ENCODE data around the gene PLEKHA6. TPM values are rescaled to one million over a fixed set of nuclear protein-coding genes. Genes with fewer than 3 reads are reported as not detected.

Gene PLEKHA6, protein sequence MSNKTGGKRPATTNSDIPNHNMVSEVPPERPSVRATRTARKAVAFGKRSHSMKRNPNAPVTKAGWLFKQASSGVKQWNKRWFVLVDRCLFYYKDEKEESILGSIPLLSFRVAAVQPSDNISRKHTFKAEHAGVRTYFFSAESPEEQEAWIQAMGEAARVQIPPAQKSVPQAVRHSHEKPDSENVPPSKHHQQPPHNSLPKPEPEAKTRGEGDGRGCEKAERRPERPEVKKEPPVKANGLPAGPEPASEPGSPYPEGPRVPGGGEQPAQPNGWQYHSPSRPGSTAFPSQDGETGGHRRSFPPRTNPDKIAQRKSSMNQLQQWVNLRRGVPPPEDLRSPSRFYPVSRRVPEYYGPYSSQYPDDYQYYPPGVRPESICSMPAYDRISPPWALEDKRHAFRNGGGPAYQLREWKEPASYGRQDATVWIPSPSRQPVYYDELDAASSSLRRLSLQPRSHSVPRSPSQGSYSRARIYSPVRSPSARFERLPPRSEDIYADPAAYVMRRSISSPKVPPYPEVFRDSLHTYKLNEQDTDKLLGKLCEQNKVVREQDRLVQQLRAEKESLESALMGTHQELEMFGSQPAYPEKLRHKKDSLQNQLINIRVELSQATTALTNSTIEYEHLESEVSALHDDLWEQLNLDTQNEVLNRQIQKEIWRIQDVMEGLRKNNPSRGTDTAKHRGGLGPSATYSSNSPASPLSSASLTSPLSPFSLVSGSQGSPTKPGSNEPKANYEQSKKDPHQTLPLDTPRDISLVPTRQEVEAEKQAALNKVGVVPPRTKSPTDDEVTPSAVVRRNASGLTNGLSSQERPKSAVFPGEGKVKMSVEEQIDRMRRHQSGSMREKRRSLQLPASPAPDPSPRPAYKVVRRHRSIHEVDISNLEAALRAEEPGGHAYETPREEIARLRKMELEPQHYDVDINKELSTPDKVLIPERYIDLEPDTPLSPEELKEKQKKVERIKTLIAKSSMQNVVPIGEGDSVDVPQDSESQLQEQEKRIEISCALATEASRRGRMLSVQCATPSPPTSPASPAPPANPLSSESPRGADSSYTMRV
- total RNA-seq (2014; rRNA removed; shearing (Covaris generic); ENCODE audit: low replicate concordance) = 0.30 TPM in 1 of 2 replicates, not detected in the other

DNA sequence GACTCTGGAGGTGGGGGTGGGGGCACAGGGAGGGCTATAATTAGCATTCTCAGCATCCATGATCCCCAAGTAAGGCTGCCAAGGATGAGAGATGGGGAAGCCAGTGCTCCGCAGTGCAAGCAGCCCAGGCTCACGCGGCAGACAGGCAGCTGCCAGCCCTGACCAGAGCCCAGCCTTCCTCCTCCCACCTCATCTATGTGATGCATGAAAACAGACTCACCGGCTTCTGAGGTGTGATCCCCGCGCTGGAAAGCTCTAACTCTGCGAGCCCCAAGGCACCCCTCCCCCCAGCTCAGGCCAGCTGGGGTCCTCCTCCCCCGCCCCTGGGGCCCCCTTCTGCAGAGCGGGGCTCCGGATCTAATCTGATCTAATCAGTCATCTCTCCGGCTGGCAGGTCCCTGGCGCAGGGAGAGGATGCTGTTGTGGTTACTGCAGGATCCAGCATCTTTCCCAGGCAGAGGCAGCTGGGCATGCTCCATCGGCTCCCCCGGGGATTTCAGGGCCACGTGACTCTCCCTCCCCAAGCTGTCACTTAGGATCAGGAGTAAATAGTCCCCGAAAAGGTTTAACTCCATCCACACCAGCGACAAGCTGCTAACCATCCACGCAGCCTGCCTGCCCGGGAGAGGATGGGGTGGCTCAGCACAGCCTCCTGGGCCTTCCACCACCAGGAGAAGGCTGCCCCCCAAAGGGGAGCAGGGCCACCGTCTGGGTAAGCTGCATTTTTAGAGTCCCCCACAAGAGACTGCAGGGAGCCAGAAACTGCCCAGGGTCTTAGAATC is at the start of gene PLEKHA6:
TSS of gene PLEKHA6 (minus strand) at position 456 of the 782 bp plus-strand sequence. CDS start 86,202 bp downstream, outside the sequence.
- H3K36me3 ChIP-seq (ENCODE audit: insufficient read depth, low read length) = no peaks in the 10 kb centered on the region
- H3K4me3 ChIP-seq (ENCODE audit: low read length) = no peak within 1 kb of the TSS
- H3K79me2 ChIP-seq (ENCODE audit: low read length) = no peaks in the 10 kb centered on the region
- H3K9ac ChIP-seq (ENCODE audit: low read length) = no peak within 1 kb of the TSS
- no peak within 1 kb of the TSS for H3K4me2 ChIP-seq (ENCODE audit: low read depth, low read length, poor library complexity, severe bottlenecking)
- no peak within 1 kb of the TSS for H3K27ac ChIP-seq (ENCODE audit: low read length)
- peaks cover 4% of the 10 kb centered on the region; the same call in 1 of the 2 replicates for H3K4me1 ChIP-seq (ENCODE audit: low read length)
- H2AFZ ChIP-seq (ENCODE audit: low read length) = no peak within 1 kb of the TSS
- H3K9me2 ChIP-seq (replicated peaks; ENCODE audit: insufficient read depth, low read length) = no peaks in the 10 kb centered on the region
- no peaks in the 10 kb centered on the region for H3K27me3 ChIP-seq (ENCODE audit: low read length)
- H3K9me3 ChIP-seq (ENCODE audit: low read length) = no peaks in the 10 kb centered on the region
- no peaks in the 10 kb centered on the region for H4K20me1 ChIP-seq (ENCODE audit: insufficient read depth, low read depth, low read length)
- peak; percentile 48 for DNase-seq

DNA sequence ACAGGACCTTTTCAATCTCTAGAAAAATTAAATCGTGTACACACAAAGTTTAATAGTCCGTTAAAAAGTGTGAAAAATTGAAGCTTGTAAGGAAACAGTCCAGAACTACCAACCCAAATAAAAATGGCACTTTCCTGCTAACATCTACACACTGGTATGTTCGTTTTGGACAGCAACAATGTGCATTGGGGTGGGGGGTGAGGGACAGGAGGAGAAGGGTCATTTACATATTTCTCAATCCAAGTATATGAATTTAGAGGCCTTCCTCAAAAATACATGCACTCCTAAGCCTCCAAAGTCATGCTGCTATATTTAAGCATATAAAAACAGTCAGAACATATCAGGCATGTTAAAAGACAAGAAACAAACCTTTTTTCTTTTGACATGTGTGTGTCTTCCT is 49.4 kb upstream of the PLEKHA6 start:
- H3K4me1 ChIP-seq (ENCODE audit: low read length) = peaks cover 33% of the 10 kb centered on the region
- H3K9me2 ChIP-seq (replicated peaks; ENCODE audit: insufficient read depth, low read length) = no peaks in the 10 kb centered on the region
- peaks cover 42% of the 10 kb centered on the region for H3K36me3 ChIP-seq (ENCODE audit: insufficient read depth, low read length)
- peak overlapping the region; percentile 98 for H3K4me3 ChIP-seq (ENCODE audit: low read length)
- H3K4me2 ChIP-seq (ENCODE audit: low read depth, low read length, poor library complexity, severe bottlenecking) = peak overlapping the region; percentile 81
- H3K9ac ChIP-seq (ENCODE audit: low read length) = peak overlapping the region; percentile 99
- H3K79me2 ChIP-seq (ENCODE audit: low read length) = peaks cover 75% of the 10 kb centered on the region
- DNase-seq = peak; percentile 49
- no peak overlapping the region for H2AFZ ChIP-seq (ENCODE audit: low read length)
- H4K20me1 ChIP-seq (ENCODE audit: insufficient read depth, low read depth, low read length) = peaks cover 66% of the 10 kb centered on the region
- H3K27me3 ChIP-seq (ENCODE audit: low read length) = no peaks in the 10 kb centered on the region
- no peak overlapping the region for H3K27ac ChIP-seq (ENCODE audit: low read length)
- H3K9me3 ChIP-seq (ENCODE audit: low read length) = no peaks in the 10 kb centered on the region

DNA sequence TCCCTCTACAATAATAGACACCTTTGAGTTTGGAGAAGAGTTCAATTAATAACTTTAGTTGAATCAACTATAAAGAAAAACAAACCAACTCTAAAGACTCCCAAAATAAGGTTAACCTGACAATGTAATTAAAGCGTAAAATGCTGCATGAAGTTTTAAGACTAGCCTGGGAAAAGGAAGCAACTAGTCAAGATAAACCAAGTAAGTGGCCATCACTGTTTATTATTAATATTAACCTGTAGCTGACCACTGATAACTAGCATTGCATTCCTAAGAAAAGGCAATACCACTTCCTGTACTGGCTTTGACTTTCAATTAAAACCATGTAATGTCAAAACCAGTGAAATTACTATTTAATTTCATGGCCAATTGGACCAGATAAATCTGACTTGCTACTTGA is 48.9 kb upstream of the PLEKHA6 start:
- Histone ChIP-seq H3K4me3 (ENCODE audit: low read length) (peak overlapping the region; percentile 98), H3K9me3 (ENCODE audit: low read length) (no peaks in the 10 kb centered on the region), H3K4me2 (ENCODE audit: low read depth, low read length, poor library complexity, severe bottlenecking) (peak overlapping the region; percentile 81), H3K27ac (ENCODE audit: low read length) (no peak overlapping the region), H3K36me3 (ENCODE audit: insufficient read depth, low read length) (peaks cover 47% of the 10 kb centered on the region), H3K4me1 (ENCODE audit: low read length) (peaks cover 33% of the 10 kb centered on the region), H4K20me1 (ENCODE audit: insufficient read depth, low read depth, low read length) (peaks cover 70% of the 10 kb centered on the region), H3K9ac (ENCODE audit: low read length) (peak overlapping the region; percentile 99), H3K9me2 (replicated peaks; ENCODE audit: insufficient read depth, low read length) (no peaks in the 10 kb centered on the region), H2AFZ (ENCODE audit: low read length) (no peak overlapping the region), H3K27me3 (ENCODE audit: low read length) (no peaks in the 10 kb centered on the region), H3K79me2 (ENCODE audit: low read length) (peaks cover 80% of the 10 kb centered on the region)
- DNase-seq = no peak

DNA sequence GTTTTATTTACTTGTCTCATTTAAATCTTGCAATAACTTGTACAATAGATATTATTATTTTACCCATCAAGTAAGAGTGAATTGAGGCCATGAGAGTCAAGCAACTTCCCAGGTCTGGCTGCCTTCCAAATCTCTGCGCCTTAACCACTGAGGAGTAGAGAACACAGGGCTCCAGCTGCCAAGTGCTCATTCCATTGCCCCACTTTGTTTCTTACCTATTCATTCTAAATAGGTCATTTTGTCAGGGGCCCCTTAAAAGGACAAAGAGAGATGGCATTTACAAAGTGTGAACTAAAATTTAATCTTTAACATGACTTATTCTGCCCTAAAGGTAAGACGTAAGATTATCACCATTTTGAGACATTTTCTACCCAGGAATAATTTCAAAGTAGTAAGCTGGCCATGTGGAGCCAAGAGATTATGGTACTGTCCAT is 48.4 kb upstream of the PLEKHA6 start:
- Histone ChIP-seq H4K20me1 (ENCODE audit: insufficient read depth, low read depth, low read length) (peaks cover 73% of the 10 kb centered on the region), H3K4me2 (ENCODE audit: low read depth, low read length, poor library complexity, severe bottlenecking) (peak overlapping the region; percentile 81), H3K79me2 (ENCODE audit: low read length) (peaks cover 82% of the 10 kb centered on the region), H3K4me3 (ENCODE audit: low read length) (peak overlapping the region; percentile 98), H3K36me3 (ENCODE audit: insufficient read depth, low read length) (peaks cover 50% of the 10 kb centered on the region), H3K9me3 (ENCODE audit: low read length) (no peaks in the 10 kb centered on the region), H3K4me1 (ENCODE audit: low read length) (peaks cover 33% of the 10 kb centered on the region), H2AFZ (ENCODE audit: low read length) (no peak overlapping the region), H3K9ac (ENCODE audit: low read length) (peak overlapping the region; percentile 99), H3K27me3 (ENCODE audit: low read length) (no peaks in the 10 kb centered on the region), H3K9me2 (replicated peaks; ENCODE audit: insufficient read depth, low read length) (no peaks in the 10 kb centered on the region), H3K27ac (ENCODE audit: low read length) (no peak overlapping the region)
- DNase-seq = peak; percentile 48

DNA sequence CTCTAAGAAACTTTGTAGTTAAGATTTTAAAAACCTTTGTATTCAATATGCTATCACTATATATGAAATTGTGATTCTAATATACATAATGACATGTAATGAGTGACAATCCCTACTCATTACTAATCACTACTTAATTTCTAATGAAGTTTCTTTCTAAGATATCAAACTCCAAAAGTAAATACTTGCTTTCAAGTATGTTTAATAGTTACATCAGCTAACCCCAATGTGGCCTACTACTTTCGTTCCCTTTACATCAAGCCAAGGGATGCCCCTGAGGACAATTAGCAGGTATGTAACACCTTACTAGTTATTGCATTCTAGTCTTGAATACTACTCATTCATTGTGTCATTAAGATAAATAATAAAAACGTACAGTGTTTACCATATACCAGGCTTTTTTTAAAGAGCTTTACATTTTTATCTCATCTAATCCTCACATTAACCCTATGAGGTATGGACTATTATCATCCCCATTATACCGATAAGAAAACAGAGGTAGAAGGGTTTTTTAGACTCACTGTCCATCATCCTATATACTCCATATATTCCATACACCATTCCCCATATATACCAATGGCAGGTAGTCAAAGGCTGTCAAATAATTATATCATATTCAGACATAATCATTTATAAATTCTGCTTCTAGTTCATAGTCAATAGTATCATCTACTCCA is 47.7 kb upstream of the PLEKHA6 start:
- H3K9ac ChIP-seq (ENCODE audit: low read length) = peak overlapping the region; percentile 99
- peaks cover 32% of the 10 kb centered on the region for H3K4me1 ChIP-seq (ENCODE audit: low read length)
- peak overlapping the region; percentile 98 for H3K4me3 ChIP-seq (ENCODE audit: low read length)
- H3K4me2 ChIP-seq (ENCODE audit: low read depth, low read length, poor library complexity, severe bottlenecking) = peak overlapping the region; percentile 81
- H3K9me3 ChIP-seq (ENCODE audit: low read length) = no peaks in the 10 kb centered on the region
- DNase-seq = no peak
- H2AFZ ChIP-seq (ENCODE audit: low read length) = no peak overlapping the region
- no peak overlapping the region for H3K27ac ChIP-seq (ENCODE audit: low read length)
- H3K79me2 ChIP-seq (ENCODE audit: low read length) = peaks cover 82% of the 10 kb centered on the region
- peaks cover 73% of the 10 kb centered on the region for H4K20me1 ChIP-seq (ENCODE audit: insufficient read depth, low read depth, low read length)
- no peaks in the 10 kb centered on the region for H3K9me2 ChIP-seq (replicated peaks; ENCODE audit: insufficient read depth, low read length)
- peaks cover 50% of the 10 kb centered on the region for H3K36me3 ChIP-seq (ENCODE audit: insufficient read depth, low read length)
- no peaks in the 10 kb centered on the region for H3K27me3 ChIP-seq (ENCODE audit: low read length)

DNA sequence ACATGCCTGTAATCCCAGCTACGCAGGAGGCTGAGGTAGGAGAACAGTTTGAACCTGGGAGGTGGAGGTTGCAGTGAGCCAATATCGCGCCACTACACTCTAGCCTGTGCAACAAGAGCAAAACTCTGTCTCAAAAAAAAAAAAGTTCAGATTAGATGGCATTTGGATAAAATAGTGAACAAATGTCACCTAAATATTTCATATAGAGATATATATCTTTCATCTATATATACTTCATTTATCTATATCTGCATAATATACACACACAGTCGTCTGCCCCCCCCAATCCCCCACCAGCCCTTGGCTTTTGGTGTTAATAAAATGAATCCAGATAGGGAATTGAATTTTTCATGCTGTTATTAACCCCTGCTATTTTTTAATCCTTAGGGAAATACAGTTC is 46.9 kb upstream of the PLEKHA6 start:
- Histone ChIP-seq H3K27me3 (ENCODE audit: low read length) (no peaks in the 10 kb centered on the region), H3K4me2 (ENCODE audit: low read depth, low read length, poor library complexity, severe bottlenecking) (peak overlapping the region; percentile 81), H3K9me3 (ENCODE audit: low read length) (no peaks in the 10 kb centered on the region), H3K36me3 (ENCODE audit: insufficient read depth, low read length) (peaks cover 50% of the 10 kb centered on the region), H3K79me2 (ENCODE audit: low read length) (peaks cover 82% of the 10 kb centered on the region), H3K27ac (ENCODE audit: low read length) (no peak overlapping the region), H3K4me3 (ENCODE audit: low read length) (peak overlapping the region; percentile 98), H3K9me2 (replicated peaks; ENCODE audit: insufficient read depth, low read length) (no peaks in the 10 kb centered on the region), H4K20me1 (ENCODE audit: insufficient read depth, low read depth, low read length) (peaks cover 73% of the 10 kb centered on the region), H3K4me1 (ENCODE audit: low read length) (peaks cover 28% of the 10 kb centered on the region), H2AFZ (ENCODE audit: low read length) (no peak overlapping the region), H3K9ac (ENCODE audit: low read length) (peak overlapping the region; percentile 99)
- DNase-seq = no peak

DNA sequence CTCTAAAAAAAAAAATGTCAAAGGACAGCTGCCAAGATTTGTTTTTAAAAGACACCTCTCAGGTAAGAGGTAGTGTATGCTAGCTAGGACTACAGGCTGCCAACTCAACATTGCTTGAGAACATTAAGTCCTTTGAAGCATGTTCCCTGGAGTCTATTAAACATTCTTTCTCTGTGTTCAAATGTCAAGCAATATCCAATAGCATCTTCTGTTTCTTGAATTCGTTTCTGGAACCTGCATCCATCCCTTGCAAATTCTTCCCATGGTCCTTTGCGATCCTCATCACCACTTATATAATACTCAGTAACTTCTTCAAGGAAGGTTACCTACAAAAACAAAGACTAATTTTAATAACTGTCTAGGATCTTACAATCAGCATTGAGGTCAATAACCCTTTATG is 46.3 kb upstream of the PLEKHA6 start:
- no peak overlapping the region for H3K27ac ChIP-seq (ENCODE audit: low read length)
- H3K79me2 ChIP-seq (ENCODE audit: low read length) = peaks cover 76% of the 10 kb centered on the region
- peak overlapping the region; percentile 81 for H3K4me2 ChIP-seq (ENCODE audit: low read depth, low read length, poor library complexity, severe bottlenecking)
- peaks cover 73% of the 10 kb centered on the region for H4K20me1 ChIP-seq (ENCODE audit: insufficient read depth, low read depth, low read length)
- H3K36me3 ChIP-seq (ENCODE audit: insufficient read depth, low read length) = peaks cover 50% of the 10 kb centered on the region
- no peaks in the 10 kb centered on the region for H3K27me3 ChIP-seq (ENCODE audit: low read length)
- no peak overlapping the region for H2AFZ ChIP-seq (ENCODE audit: low read length)
- DNase-seq = no peak
- H3K4me3 ChIP-seq (ENCODE audit: low read length) = peak overlapping the region; percentile 32
- no peak overlapping the region for H3K9ac ChIP-seq (ENCODE audit: low read length)
- H3K4me1 ChIP-seq (ENCODE audit: low read length) = peaks cover 28% of the 10 kb centered on the region
- H3K9me3 ChIP-seq (ENCODE audit: low read length) = no peaks in the 10 kb centered on the region
- H3K9me2 ChIP-seq (replicated peaks; ENCODE audit: insufficient read depth, low read length) = no peaks in the 10 kb centered on the region

Data from Karpas-422 (cell line).